Breast epithelium (tissue), 4 donors: Measurements from ENCODE around the gene IRAK3. TPM values are rescaled to one million over a fixed set of nuclear protein-coding genes. Genes with fewer than 3 reads are reported as not detected.
"Not testable (repeated sequence)": the region's sequence is repeated elsewhere in the genome, so short reads cannot be mapped to it uniquely, and the experiment has no call there.

Source experiments
- DNase-seq, 2 donors: peaks; one replicate each; pipeline ENCODE4 v3.0.0-alpha.2; 2019; ENCODE audit warnings: low spot score in 2 of 2
- H3K27ac ChIP-seq, 2 donors: fragments of 200-600 bp; sonication (generic) in 1 of 2; one replicate each; pipeline ENCODE4 v1.5.1; 2016 to 2019; ENCODE audit warnings: mild to moderate bottlenecking in 1 of 2
- H3K27me3 ChIP-seq, 2 donors: fragments of 200-600 bp; sonication (generic) in 1 of 2; one replicate each; pipeline versions ENCODE4 v1.5.1 to v1.6.0; 2017 to 2019; ENCODE audit warnings: control low read depth in 1 of 2, mild to moderate bottlenecking in 1 of 2
- H3K36me3 ChIP-seq: fragments of 200-600 bp; one replicate; pipeline ENCODE4 v1.5.1; 2019
- H3K4me1 ChIP-seq, 2 donors: fragments of 200-600 bp; sonication (generic); one replicate each; pipeline ENCODE4 v1.5.1; 2016 to 2019; ENCODE audit warnings: control low read depth in 1 of 2
- H3K4me3 ChIP-seq, 3 donors: fragments of 200-600 bp; sonication (generic); 1 replicate in 2 of 3; 2 replicates in 1 of 3; pipeline ENCODE4 v1.5.1; 2016 to 2019; ENCODE audit warnings: mild to moderate bottlenecking in 3 of 3, moderate library complexity in 2 of 3
- H3K9me3 ChIP-seq, 2 donors: fragments of 200-600 bp; sonication (generic) in 1 of 2; one replicate each; pipeline ENCODE4 v1.5.1; 2016 to 2019; ENCODE audit warnings: control low read depth in 1 of 2
- CTCF ChIP-seq, 3 donors: fragments of 450-650 bp; IDR thresholded peaks; one replicate each; pipeline ENCODE4 v1.5.1; 2016 to 2017; ENCODE audit warnings: antibody characterized with exemption in 3 of 3, mild to moderate bottlenecking in 3 of 3, moderate library complexity in 3 of 3
- POLR2A ChIP-seq: fragments of 450-650 bp; IDR thresholded peaks from one replicate; pipeline ENCODE4 v1.6.1; 2016; ENCODE audit warnings: antibody characterized with exemption, mild to moderate bottlenecking, moderate library complexity
- POLR2AphosphoS5 ChIP-seq, 3 donors: sonication (generic); formaldehyde crosslinking; IDR thresholded peaks; one replicate each; pipeline ENCODE4 v1.6.1; 2017; ENCODE audit warnings: antibody characterized with exemption in 3 of 3
- intact Hi-C: fragments of 100-400 bp; cut with DNase I; formaldehyde crosslinking; loops from one replicate; pipeline ENCODE4 v1.15.1; 2023; ENCODE audit warnings: low total_unique reads
- total RNA-seq, 3 donors: library from RNA; depleted of rRNA; stranded (reverse); fragments of >200 nt; gene quantifications; one replicate each; pipeline ENCODE4 v1.1.0, GENCODE V29; 2016

Gene IRAK3
- total RNA-seq, 3 donors from 2014 or later, result 22.2 to 88.8 (median 37.7) TPM

GRCh38 chr12:66169221-66170170, 19.5 kb upstream of the IRAK3 start, which contains the start of gene TMBIM4:
Gene TMBIM4, minus strand, starts transcription at chr12:66169996. Its CDS starts 45 bp downstream, at chr12:66169951.
- peak; percentile 74 to 88 for DNase-seq
- no peaks in the 10 kb centered on the region for H3K9me3 ChIP-seq
- peak within 1 kb of the TSS; percentile 99 for H3K27ac ChIP-seq
- H3K4me1 ChIP-seq, result peaks cover 0 to 6% of the 10 kb centered on the region in 2 donors
- no peaks in the 10 kb centered on the region for H3K27me3 ChIP-seq
- peak within 1 kb of the TSS; percentile 76 to 89 (median 77) for H3K4me3 ChIP-seq
- TF ChIP-seq POLR2A (peak; percentile 80), POLR2AphosphoS5 (IDR thresholded peaks at IDR 0.05) (peak; percentile 80 to 84 (median 84)), CTCF (IDR thresholded peaks at IDR 0.05) (peak; percentile 48 to 68 (median 60))
- intact Hi-C loops, result no loop called here
- no peaks in the 10 kb centered on the region for H3K36me3 ChIP-seq

GRCh38 chr12:66170606-66171005, 18.4 kb upstream of the IRAK3 start:
- no peak for DNase-seq
- TF ChIP-seq CTCF (IDR thresholded peaks at IDR 0.05) (no peak), POLR2A (no peak), POLR2AphosphoS5 (IDR thresholded peaks at IDR 0.05) (no peak)
- H3K27me3 ChIP-seq, result no peaks in the 10 kb centered on the region
- H3K4me1 ChIP-seq, result peaks cover 0 to 6% of the 10 kb centered on the region in 2 donors
- intact Hi-C loops, result loop anchor here (1.0 kb wide), 1 partner anchor 7 kb away; no protein-coding TSS in a partner anchor
- no peaks in the 10 kb centered on the region for H3K9me3 ChIP-seq
- H3K36me3 ChIP-seq, result no peaks in the 10 kb centered on the region
- H3K27ac ChIP-seq, result peak overlapping the region in 1 of 2 donors; percentile 99
- peak overlapping the region; percentile 76 to 89 (median 77) for H3K4me3 ChIP-seq

- H3K9me3 ChIP-seq, H3K27me3 ChIP-seq, DNase-seq, H3K27ac ChIP-seq, H3K36me3 ChIP-seq, H3K4me3 ChIP-seq, intact Hi-C loops, H3K4me1 ChIP-seq: not testable (repeated sequence)
Observed at GRCh38 chr12:66174391-66175325, 14.4 kb upstream of the IRAK3 start.

GRCh38 chr12:66176105-66176900, 12.7 kb upstream of the IRAK3 start:
- no peak overlapping the region for H3K27ac ChIP-seq
- no peaks in the 10 kb centered on the region for H3K36me3 ChIP-seq
- no peaks in the 10 kb centered on the region for H3K4me1 ChIP-seq
- intact Hi-C loops, result no loop called here
- DNase-seq, result no peak
- no peaks in the 10 kb centered on the region for H3K9me3 ChIP-seq
- TF ChIP-seq CTCF (IDR thresholded peaks at IDR 0.05) (no peak), POLR2A (no peak), POLR2AphosphoS5 (IDR thresholded peaks at IDR 0.05) (no peak)
- H3K4me3 ChIP-seq, result no peak overlapping the region
- no peaks in the 10 kb centered on the region for H3K27me3 ChIP-seq

- Histone ChIP-seq H3K9me3 (no peaks in the 10 kb centered on the region), H3K36me3 (no peaks in the 10 kb centered on the region), H3K4me1 (no peaks in the 10 kb centered on the region), H3K4me3 (no peak overlapping the region), H3K27ac (no peak overlapping the region), H3K27me3 (peaks cover 0 to 3% of the 10 kb centered on the region in 2 donors)
- DNase-seq, result no peak
- intact Hi-C loops, result no loop called here
- no peak for TF ChIP-seq POLR2AphosphoS5 (IDR thresholded peaks at IDR 0.05)
- TF ChIP-seq POLR2A, result no peak
- no peak for TF ChIP-seq CTCF (IDR thresholded peaks at IDR 0.05)
Observed at GRCh38 chr12:66182956-66183355, 6.1 kb upstream of the IRAK3 start.

GRCh38 chr12:66184822-66185221, 4.2 kb upstream of the IRAK3 start:
- H3K36me3 ChIP-seq, intact Hi-C loops: not testable (repeated sequence)

More at GRCh38 chr12:66184822-66185221, 4.2 kb upstream of the IRAK3 start:
- not testable (repeated sequence) for H3K4me3 ChIP-seq, H3K9me3 ChIP-seq, DNase-seq, H3K4me1 ChIP-seq, H3K27ac ChIP-seq, H3K27me3 ChIP-seq
